GM19193 (cell line): Measurements from ENCODE around the gene GLYAT.

Experiments
- POLR2A ChIP-seq: IDR thresholded peaks from 4 replicates; pipeline ENCODE4 v1.6.1; 2011; ENCODE audit not compliant: insufficient read depth, insufficient read length; ENCODE audit errors: extremely low read depth

Gene GLYAT

GRCh38 chr11:58659910-58660570, 71.7 kb downstream of the GLYAT start:
- TF ChIP-seq POLR2A: no peak

- TF ChIP-seq POLR2A: no peak
Measured at GRCh38 chr11:58659404-58659803, 72.3 kb downstream of the GLYAT start.
